GM21737 (cell line): ENCODE results near the gene HOXD9.

Source experiments
- ATAC-seq: cut with Tn5 transposase; IDR thresholded peaks from one replicate; pipeline ENCODE4 v1.9.1; 2021; ENCODE audit warnings: mild to moderate bottlenecking, moderate library complexity; ENCODE audit not compliant: unreplicated experiment

HOXD9 gene

GRCh38 chr2:176085861-176086771, 36.4 kb upstream of the HOXD9 start:
- ATAC-seq: no peak

DNA sequence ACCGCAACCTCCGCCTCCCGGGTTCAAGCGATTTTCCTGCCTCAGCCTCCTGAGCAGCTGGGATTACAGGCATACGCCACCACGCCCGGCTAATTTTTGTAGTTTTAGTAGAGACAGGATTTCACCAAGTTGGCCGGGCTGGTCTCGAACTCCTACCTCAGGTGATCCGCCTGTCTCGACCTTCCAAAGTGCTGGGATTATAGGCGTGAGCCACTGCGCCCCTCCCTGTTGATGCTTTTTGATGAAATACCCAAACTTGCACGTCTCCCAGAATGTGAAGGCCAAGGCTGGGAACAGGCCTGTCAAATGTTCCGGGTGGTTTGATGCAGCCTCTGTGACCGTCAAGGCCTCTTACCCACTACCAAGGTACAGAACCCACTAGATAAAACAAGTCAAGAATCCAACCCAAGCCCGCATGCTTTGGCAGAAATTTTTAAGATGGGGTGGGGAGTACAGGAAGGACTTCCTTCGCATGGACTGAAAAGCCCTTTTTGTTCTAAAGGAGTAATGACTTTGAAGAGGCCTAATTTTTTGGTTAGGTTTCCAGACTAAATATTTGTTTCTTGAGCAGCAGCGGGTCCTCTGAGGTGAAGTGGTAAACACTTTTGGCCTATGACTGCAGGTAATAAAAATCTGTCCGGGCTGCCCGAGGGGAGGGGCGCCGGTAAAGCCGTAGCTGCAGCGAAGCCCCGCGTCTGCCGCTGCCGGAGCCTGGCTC, 35.0 kb upstream of the HOXD9 start:
- ATAC-seq: no peak

DNA sequence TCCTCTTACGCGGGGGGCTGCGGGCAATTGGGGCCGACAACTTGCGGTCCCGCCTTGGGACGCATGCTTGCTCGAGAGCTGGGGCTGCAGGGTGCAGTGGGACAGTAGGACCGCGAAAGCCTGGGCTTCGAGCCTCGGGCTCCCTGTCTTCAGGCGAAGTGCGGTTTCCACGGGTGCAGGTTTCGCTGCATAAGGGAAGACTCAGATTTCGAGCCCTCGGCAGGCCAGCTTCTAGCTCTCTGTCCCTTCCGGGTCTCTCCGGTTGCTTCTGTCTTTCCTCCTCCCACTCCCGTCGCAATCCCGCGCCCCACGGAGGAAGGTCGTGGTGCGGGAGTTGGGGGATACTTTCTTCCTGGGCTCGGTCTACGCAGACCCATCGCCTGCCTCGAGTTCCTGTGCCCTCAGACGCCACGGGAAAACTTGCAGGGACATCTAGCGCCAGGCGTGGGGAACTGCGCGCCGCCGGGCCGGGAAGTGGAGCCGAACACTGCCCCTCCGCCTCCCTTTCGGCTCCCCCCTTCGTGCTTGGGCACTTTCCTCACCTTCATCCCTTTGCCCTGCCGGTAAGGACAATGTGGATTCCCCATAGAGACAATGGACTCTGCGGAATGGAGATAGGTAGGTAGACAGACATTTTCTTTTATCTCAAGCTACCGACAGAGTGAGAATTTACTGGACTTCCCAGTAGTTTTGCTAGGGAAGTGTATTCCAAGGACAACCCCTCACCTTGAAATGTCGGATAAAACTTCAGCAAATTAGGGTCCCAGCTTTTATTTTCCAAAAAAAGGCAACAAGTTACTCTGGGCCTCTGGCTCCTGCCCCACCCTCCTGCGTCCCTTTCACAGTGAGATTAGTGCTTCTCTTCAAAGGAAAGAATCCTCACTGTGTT, 34.2 kb upstream of the HOXD9 start:
- ATAC-seq: no peak

- ATAC-seq: no peak
Observed at GRCh38 chr2:176088937-176089842, 33.3 kb upstream of the HOXD9 start.

DNA sequence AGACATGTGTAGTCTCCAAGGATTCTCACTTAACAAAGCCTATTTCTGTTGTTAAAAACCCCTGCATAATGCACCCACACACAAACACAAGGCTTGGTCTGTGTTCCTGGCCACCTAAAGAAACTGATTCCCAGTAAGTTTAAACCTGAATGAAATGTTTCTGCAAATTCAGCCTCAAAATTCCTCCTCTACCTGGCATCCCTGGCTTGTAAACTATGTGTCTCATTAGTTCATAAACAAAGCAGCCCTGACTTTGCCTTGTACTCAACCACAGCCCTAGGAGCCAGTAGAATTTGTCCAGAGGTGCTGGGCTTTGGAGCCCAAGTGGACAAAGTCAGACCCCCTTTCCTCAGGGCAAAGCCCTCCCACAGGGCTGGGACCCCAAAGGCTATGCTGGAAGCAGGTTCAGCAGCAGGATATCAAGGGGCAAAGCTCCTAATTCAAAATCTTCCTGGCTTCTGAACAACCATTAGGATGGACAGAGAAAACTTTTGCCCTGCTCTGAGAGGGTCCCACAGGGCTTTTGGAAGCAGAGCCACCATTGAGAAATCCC, 32.6 kb upstream of the HOXD9 start:
- no peak for ATAC-seq

DNA sequence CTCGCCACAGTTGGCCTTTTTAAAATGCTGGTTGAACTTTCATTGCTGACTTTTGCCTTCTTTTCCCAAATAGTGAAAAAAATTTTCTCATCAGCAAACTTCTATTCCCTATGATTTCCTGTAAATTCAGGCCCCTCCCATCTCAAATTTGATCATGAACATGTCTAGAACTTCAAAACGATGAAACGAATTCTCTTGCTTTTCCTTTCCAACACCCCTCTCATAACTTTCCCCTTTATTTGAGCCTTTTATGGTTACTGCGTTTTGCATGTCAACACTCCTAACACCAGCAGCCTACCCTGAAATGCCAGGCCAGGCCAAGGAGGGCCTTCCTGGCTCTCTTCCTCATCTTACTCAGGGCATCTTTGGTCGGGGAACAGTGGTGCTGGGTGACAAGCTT, 31.7 kb upstream of the HOXD9 start:
- ATAC-seq: no peak

DNA sequence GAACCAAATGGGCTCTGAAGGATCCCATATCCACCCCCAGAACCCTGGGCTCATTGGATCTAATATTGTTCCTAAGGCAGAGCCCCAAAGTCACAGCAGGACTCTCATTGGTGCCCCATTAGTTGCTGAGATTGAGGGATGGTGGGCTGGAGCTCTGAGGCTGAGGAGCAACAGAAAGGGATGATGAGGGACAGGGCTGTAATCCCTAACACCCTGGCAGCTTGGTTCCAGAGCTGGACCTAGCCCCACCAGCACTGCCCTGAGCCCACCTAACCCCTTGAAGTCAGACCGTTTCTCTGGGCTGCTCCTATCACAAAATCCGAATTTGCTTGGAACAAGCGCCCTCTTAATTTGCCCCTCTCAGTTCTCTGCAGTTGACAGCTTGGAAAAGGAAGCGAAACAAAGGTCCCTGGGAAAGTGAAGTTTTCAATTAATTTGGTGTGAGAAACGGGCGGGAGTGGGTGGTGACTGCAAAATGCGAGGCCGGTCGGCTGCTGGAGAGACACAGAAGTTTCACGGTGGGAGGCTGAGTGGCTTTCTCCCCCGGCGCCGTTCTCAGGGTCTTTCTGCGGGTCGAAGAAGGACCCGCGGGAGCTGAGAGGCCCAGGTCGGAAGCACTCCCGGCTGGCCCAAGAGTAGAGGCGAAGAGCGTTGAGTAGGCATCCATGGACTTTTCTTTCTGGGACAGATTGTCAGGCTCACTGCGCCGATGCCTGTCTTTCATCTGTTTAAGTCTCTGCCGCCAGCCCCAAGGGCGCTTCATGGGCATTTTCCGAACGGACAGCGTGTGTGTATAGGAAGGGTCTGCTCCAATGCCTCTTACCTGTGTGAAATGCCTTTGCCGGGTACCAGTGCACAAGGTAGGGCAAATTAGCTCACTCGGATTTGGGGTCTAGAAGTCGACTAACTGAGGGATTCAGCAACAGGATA, 30.9 kb upstream of the HOXD9 start:
- no peak for ATAC-seq

GRCh38 chr2:176092270-176093144, 30.0 kb upstream of the HOXD9 start, which contains the start of gene HOXD13:
HOXD13 (plus strand) TSS chr2:176092721; CDS start chr2:176092891, 170 bp downstream.
- no peak for ATAC-seq

- ATAC-seq: no peak
Observed at GRCh38 chr2:176093145-176093897, 29.2 kb upstream of the HOXD9 start.

GRCh38 chr2:176093898-176094249, 28.6 kb upstream of the HOXD9 start:
- no peak for ATAC-seq

GRCh38 chr2:176094349-176094748, 28.2 kb upstream of the HOXD9 start:
- ATAC-seq: no peak

- ATAC-seq: no peak
Observed at GRCh38 chr2:176095421-176095820, 27.1 kb upstream of the HOXD9 start.

DNA sequence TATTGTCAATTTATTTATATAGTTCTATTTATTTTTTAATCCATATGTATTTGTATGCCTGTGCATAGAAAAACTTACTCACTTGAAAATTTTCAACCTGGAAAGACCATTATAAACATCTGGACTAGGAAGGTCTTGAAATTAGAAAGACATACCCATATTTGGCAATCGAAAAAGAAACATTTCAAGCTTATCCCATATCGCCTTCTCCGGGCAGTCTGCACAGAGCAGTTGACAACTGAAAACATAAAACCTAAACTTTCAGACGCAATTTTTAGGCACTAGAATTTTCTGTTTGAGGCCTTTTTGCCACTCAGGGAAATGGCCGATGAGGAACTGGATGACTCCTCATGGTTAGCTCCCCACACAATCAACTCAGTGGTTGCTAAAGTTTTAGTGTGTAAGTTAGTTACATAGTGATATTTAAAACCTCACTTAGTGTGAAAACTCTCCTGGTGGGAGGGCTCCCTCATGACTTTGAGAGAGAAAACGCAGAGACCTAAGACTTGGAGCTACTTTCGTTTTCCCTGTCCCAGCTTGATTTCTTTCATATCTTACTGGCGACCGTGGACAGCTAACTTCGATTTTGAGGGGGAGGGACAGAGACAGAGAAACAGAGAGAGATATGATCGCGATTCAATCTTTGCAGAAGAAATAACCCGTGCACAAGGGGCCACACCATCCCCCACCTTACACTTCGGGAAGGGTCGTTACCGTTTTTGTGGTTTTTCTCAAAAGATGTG, 26.1 kb upstream of the HOXD9 start:
- no peak for ATAC-seq

DNA sequence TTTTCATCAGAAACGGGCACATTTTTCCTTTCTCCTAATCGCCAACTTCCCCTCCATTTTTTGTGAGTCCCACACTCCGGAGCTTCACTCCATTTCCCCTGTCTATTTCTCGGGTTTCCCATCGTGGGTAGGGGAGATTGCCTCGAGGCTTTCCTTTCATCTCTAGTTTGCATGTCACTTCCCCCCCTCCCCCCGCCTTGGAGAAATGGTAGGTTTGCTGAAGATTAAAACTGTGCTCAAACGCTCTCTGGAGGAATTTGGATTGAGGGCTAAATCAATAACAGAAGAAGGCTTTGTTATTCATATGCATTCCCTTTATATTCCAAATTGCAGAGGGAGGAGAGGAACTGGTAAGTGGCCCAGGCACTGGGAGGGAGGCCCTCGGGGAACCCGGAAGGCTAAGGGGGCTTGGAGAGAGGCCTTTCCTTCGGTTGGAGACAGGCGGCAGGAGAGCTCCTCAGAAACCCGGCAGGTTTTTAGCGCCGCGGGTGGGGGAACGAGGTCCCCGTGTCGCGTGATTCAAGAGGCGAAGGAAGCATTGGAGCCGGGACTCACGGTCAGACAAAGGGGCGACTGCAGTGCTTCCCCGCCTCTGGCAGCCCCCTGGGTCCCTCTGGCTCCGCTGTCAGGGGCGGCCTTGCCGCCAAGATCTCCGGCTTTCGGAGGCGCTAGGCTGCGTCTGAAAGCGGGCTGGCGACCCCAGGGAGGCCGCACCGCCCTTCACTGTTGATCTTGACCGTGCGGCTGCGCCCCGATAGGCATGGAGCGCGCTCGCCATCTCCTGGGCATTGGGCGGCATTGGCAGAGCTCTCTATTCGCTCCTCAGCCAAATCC, 25.3 kb upstream of the HOXD9 start:
- ATAC-seq: peak; percentile 60

- ATAC-seq: no peak
Observed at GRCh38 chr2:176097820-176098365, 24.6 kb upstream of the HOXD9 start.
